Measurements from ENCODE around the gene GPRIN1.
"Not testable (repeated sequence)": the region's sequence is repeated elsewhere in the genome, so short reads cannot be mapped to it uniquely, and the experiment has no call there.

The GPRIN1 gene

GRCh38 chr5:176621661-176622079, 11.7 kb upstream of the GPRIN1 start:
- no peak for DNase-seq

GRCh38 chr5:176620333-176620981, 10.5 kb upstream of the GPRIN1 start:
- no peak for DNase-seq

GRCh38 chr5:176619569-176620332, 9.8 kb upstream of the GPRIN1 start:
- DNase-seq = no peak

GRCh38 chr5:176619203-176619568, 9.2 kb upstream of the GPRIN1 start:
- DNase-seq = peak; percentile 75

GRCh38 chr5:176618783-176619182, 8.8 kb upstream of the GPRIN1 start:
- no peak for DNase-seq

GRCh38 chr5:176616511-176616910, 6.6 kb upstream of the GPRIN1 start:
- DNase-seq = no peak

GRCh38 chr5:176614805-176615478, 5.0 kb upstream of the GPRIN1 start:
- no peak for DNase-seq

- DNase-seq = no peak
Measured at GRCh38 chr5:176612855-176613254, 2.9 kb upstream of the GPRIN1 start.

- no peak for DNase-seq
Measured at GRCh38 chr5:176612008-176612407, 2.1 kb upstream of the GPRIN1 start.

- DNase-seq = peak; percentile 17
Measured at GRCh38 chr5:176611435-176611834, 1.5 kb upstream of the GPRIN1 start.

- DNase-seq = no peak
Measured at GRCh38 chr5:176610435-176610773, 448 bp upstream of the GPRIN1 start.

GRCh38 chr5:176608937-176609723, 826 bp downstream of the GPRIN1 start:
- no peak for DNase-seq

- no peak for DNase-seq
Measured at GRCh38 chr5:176608142-176608705, 1.7 kb downstream of the GPRIN1 start.

GRCh38 chr5:176606875-176607274, 3.1 kb downstream of the GPRIN1 start:
- DNase-seq = no peak

- no peak for DNase-seq
Measured at GRCh38 chr5:176606032-176606431, 3.9 kb downstream of the GPRIN1 start.

- DNase-seq = no peak
Measured at GRCh38 chr5:176603091-176603490, 6.9 kb downstream of the GPRIN1 start.

- no peak for DNase-seq
Measured at GRCh38 chr5:176601901-176602482, 8.0 kb downstream of the GPRIN1 start.

GRCh38 chr5:176599749-176600430, 10.1 kb downstream of the GPRIN1 start:
- DNase-seq = not testable (repeated sequence)

- no peak for DNase-seq
Measured at GRCh38 chr5:176597417-176598389, 12.3 kb downstream of the GPRIN1 start.

- DNase-seq = peak; percentile 57
Measured at GRCh38 chr5:176596689-176597416, 13.1 kb downstream of the GPRIN1 start.

All from stimulated activated naive CD4-positive, alpha-beta T cell treated with Interleukin-2 at 50 U/mL for 16 hours (primary cell).